ENCODE measurements around the gene STX1B. TPM values are rescaled to one million over a fixed set of nuclear protein-coding genes. Genes with fewer than 3 reads are reported as not detected.

The STX1B gene
- total RNA-seq, 4 donors from 2014 or later = 0.34 to 0.40 TPM; not detected in 2

DNA sequence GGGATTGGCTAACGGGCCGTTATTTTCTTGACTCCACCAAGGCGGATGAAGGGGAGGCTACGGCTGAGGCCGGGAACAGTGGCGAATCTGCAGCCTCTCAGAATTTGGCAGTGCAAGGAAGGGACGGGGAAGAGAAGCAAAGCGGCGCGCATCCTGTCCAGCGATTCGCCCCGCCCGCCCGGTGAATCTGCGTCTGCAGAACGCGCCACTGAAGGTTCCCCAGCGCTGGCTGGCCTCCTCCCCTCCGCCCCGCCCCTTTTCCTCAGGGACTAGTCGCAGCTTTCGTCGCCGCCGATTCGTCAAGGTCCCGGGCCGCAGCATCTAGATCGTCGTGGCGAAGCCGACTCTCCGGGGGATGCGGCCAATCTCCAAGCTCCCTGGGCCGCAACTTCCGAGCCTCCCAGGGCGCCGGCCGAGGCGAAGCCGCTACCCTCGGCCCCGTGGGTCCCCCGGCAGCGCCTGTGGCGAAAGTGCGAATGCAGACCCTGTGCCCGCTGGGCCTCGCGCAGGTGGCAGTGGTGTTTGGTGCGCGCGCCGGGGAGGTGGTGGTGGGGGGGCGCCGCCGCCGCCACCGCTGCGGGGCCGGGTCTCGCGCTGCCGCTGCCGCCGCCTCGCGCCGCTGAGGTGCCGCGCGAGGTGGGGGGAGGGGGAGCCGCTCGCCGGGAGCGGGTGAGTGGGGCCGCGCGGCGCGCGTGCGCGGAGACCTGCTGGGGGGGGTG lies 52.8 kb downstream of the STX1B start, which contains the start of gene SETD1A:
Gene SETD1A, plus strand, starts transcription at position 299 of the 719 bp plus-strand sequence. CDS start 978 bp downstream, outside the sequence.
- Histone ChIP-seq H3K27ac (peak within 1 kb of the TSS; percentile 93 to 99 (median 95)), H3K4me1 (peaks cover 8 to 14% of the 10 kb centered on the region in 2 donors), H3K27me3 (no peaks in the 10 kb centered on the region), H3K36me3 (peaks cover 27 to 34% of the 10 kb centered on the region in 2 donors), H3K9me3 (no peaks in the 10 kb centered on the region), H3K4me3 (replicated peaks in 1 of 3) (peak within 1 kb of the TSS; percentile 67 to 90 (median 70))
- DNase-seq = peak; percentile 98 to 99
- WGBS, 2 donors = 0 to 1% methylated on average over 17 to 21 of the region's 85 CpGs
- intact Hi-C loops (cut with DNase I) = no loop called here
- TF ChIP-seq, protein P1, sequence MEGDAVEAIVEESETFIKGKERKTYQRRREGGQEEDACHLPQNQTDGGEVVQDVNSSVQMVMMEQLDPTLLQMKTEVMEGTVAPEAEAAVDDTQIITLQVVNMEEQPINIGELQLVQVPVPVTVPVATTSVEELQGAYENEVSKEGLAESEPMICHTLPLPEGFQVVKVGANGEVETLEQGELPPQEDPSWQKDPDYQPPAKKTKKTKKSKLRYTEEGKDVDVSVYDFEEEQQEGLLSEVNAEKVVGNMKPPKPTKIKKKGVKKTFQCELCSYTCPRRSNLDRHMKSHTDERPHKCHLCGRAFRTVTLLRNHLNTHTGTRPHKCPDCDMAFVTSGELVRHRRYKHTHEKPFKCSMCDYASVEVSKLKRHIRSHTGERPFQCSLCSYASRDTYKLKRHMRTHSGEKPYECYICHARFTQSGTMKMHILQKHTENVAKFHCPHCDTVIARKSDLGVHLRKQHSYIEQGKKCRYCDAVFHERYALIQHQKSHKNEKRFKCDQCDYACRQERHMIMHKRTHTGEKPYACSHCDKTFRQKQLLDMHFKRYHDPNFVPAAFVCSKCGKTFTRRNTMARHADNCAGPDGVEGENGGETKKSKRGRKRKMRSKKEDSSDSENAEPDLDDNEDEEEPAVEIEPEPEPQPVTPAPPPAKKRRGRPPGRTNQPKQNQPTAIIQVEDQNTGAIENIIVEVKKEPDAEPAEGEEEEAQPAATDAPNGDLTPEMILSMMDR (IDR thresholded peaks at IDR 0.05) = peak in 2 of 6 experiments; percentile 1 to 3
- TF ChIP-seq POLR2A (IDR thresholded peaks at IDR 0.05) = peak in 1 of 2 donors; percentile 58

DNA sequence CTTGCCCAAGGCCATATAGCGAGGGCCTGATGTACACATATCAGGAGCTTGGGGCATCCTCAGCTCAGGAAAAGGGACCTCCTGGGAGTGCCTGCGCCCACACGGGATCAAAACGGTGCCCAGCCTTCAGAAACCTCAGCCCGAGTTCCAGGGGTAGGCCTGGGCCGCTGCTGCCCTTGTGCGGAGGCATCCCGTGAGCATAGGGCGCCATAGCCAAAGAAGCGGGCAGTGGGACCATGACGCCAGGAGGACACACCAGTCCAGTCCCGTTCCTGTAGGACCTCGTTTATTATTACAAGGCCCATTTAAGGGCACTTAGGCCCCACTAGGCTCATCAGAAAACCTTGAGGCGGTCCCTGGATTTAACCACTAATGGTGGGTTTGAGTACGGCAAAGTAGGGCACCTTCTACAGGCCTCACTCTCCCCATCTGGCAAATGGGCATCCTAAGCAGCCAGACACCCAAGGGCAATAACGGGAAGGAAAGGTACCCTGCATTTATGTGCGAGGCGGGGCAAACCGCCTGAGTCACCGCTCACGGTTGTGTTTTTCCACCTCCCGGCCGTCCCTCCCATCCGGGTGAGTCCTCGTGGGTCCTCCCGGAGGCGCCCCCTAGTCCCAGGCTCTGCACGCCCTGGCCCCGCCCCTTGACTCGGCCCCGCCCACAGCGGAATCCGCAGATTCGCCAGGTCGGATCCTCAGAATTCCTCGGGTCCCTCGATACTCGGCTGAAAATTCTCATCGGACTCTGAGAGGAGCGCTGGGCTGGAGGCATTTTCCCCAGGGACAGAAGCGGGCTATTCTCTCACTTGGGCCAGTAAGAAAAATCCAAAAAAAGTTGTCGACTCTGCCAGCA lies 53.6 kb downstream of the STX1B start:
- Histone ChIP-seq H3K27me3 (no peaks in the 10 kb centered on the region), H3K4me1 (peaks cover 14 to 15% of the 10 kb centered on the region in 2 donors), H3K9me3 (no peaks in the 10 kb centered on the region), H3K4me3 (replicated peaks in 1 of 3) (peak overlapping the region; percentile 67 to 90 (median 70)), H3K36me3 (peaks cover 19 to 26% of the 10 kb centered on the region in 2 donors), H3K27ac (peak overlapping the region; percentile 93 to 99 (median 95))
- peak; percentile 75 to 76 for DNase-seq
- 22 to 23% methylated on average over 25 to 31 of the region's 42 CpGs for WGBS, 2 donors
- no peak for TF ChIP-seq POLR2A (IDR thresholded peaks at IDR 0.05)
- TF ChIP-seq, protein P1 (IDR thresholded peaks at IDR 0.05) = peak in 1 of 6 experiments; percentile 21
- intact Hi-C loops (cut with DNase I) = no loop called here

DNA sequence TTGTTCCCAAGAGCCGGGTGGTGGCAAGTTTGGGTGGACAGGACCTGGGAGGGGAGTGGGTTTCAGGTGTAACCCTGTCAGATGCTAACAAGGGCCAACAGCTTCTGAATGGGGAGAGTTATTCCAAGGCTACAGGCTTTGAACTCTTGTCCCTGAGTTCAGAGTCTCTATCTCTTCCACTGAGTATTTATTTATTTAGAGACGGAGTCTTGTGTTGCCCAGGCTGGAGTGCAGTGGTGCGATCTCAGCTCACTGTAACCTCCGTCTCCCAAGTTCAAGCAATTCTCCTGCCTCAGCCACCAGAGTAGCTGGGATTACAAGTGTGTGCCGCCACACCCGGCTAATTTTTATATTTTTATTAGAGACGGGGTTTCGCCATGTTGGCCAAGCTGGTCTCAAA lies 55.4 kb downstream of the STX1B start:
- no peak overlapping the region for H3K27ac ChIP-seq
- intact Hi-C loops (cut with DNase I) = no loop called here
- no peak for DNase-seq
- H3K27me3 ChIP-seq = no peaks in the 10 kb centered on the region
- 83 to 88% methylated on average over 8 of the region's 8 CpGs for WGBS, 2 donors
- no peaks in the 10 kb centered on the region for H3K9me3 ChIP-seq
- H3K36me3 ChIP-seq = peaks cover 2 to 9% of the 10 kb centered on the region in 2 donors
- TF ChIP-seq, protein P1 (IDR thresholded peaks at IDR 0.05) = no peak
- TF ChIP-seq POLR2A (IDR thresholded peaks at IDR 0.05) = no peak
- peaks cover 33% of the 10 kb centered on the region in 2 donors for H3K4me1 ChIP-seq
- no peak overlapping the region for H3K4me3 ChIP-seq (replicated peaks in 1 of 3)

DNA sequence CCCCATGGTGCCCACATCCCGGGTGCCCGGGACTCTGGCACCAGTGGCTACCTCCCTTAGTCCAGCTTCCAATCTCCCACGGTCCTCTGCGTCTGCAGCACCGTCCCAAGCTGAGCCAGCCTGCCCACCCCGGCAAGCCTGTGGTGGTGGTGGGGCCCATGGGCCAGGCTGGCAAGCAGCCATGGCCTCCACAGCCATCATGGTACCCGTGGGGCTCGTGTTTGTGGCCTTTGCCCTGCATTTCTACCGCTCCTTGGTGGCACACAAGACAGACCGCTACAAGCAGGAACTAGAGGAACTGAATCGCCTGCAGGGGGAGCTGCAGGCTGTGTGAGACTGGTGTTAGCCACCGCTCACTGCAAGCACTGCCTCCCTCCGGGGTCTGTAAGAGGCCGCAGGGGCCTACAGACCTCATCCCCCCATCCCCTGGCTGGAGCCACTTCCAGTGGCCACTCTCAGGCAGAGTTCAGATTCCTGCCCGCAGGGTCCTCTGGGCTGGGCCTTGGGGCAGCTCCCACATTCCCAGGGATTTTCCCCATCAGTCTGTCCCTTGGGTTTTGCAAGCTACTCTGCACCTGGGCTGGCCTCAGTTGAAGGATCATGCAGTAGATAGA lies 56.8 kb downstream of the STX1B start:
- no peaks in the 10 kb centered on the region for H3K9me3 ChIP-seq
- H3K27me3 ChIP-seq = no peaks in the 10 kb centered on the region
- peak; percentile 48 to 52 for DNase-seq
- TF ChIP-seq, protein P1 (IDR thresholded peaks at IDR 0.05) = peak in 5 of 6 experiments; percentile 8 to 56 (median 37)
- TF ChIP-seq POLR2A (IDR thresholded peaks at IDR 0.05) = no peak
- H3K36me3 ChIP-seq = no peaks in the 10 kb centered on the region
- H3K4me1 ChIP-seq = peaks cover 27 to 29% of the 10 kb centered on the region in 2 donors
- WGBS, 2 donors = 44 to 80% methylated on average over 1 to 6 of the region's 15 CpGs
- H3K27ac ChIP-seq = peak overlapping the region in 1 of 3 donors; percentile 40
- intact Hi-C loops (cut with DNase I) = no loop called here
- no peak overlapping the region for H3K4me3 ChIP-seq (replicated peaks in 1 of 3)
